ENCODE data around the gene POTEM.
"Not testable (repeated sequence)": the region's sequence is repeated elsewhere in the genome, so short reads cannot be mapped to it uniquely, and the experiment has no call there.

POTEM gene

GRCh38 chr14:19038060-19038664 is 70.9 kb downstream of the POTEM start:
- DNase-seq = not testable (repeated sequence)

GRCh38 chr14:19038785-19039184 is 71.6 kb downstream of the POTEM start:
- not testable (repeated sequence) for DNase-seq

- DNase-seq = not testable (repeated sequence)
Observed at GRCh38 chr14:19043384-19043783, 76.2 kb downstream of the POTEM start.
